Esophagus muscularis mucosa (tissue), 4 donors: ENCODE results near the gene PLCL1. TPM values are rescaled to one million over a fixed set of nuclear protein-coding genes. Genes with fewer than 3 reads are reported as not detected.

Source experiments
- DNase-seq: peaks from one replicate; pipeline ENCODE4 v3.0.0-alpha.2; 2017; ENCODE audit errors: extremely low spot score
- H3K27ac ChIP-seq, 4 donors: fragments of 200-600 bp; sonication (generic); replicated peaks in 1 of 4; 1 replicate in 3 of 4; 2 replicates in 1 of 4; pipeline ENCODE4 v1.5.1; 2016 to 2019; ENCODE audit warnings: mild to moderate bottlenecking in 1 of 4
- H3K27me3 ChIP-seq, 4 donors: fragments of 200-600 bp; sonication (generic); one replicate each; pipeline versions ENCODE4 v1.5.1 to v1.6.0; 2016 to 2019
- H3K36me3 ChIP-seq, 4 donors: fragments of 200-600 bp; sonication (generic); one replicate each; pipeline ENCODE4 v1.5.1; 2016 to 2019
- H3K4me1 ChIP-seq, 4 donors: fragments of 200-600 bp; sonication (generic); one replicate each; pipeline ENCODE4 v1.5.1; 2016 to 2019
- H3K4me3 ChIP-seq, 4 donors: fragments of 200-600 bp; sonication (generic); 1 replicate in 2 of 4; 2 replicates in 2 of 4; pipeline ENCODE4 v1.5.1; 2016 to 2019; ENCODE audit warnings: mild to moderate bottlenecking in 4 of 4, moderate library complexity in 1 of 4
- H3K9me3 ChIP-seq, 4 donors: fragments of 200-600 bp; sonication (generic); 1 replicate in 3 of 4; 2 replicates in 1 of 4; pipeline ENCODE4 v1.5.1; 2016 to 2019
- CTCF ChIP-seq, 3 experiments: fragments of 200-600 bp in 2 of 3; fragments of 450-650 bp in 1 of 3; sonication (generic) in 2 of 3; IDR thresholded peaks; one replicate each; pipeline ENCODE4 v1.5.1; 2017 to 2019; ENCODE audit warnings: antibody characterized with exemption in 3 of 3, mild to moderate bottlenecking in 2 of 3, moderate library complexity in 1 of 3
- EP300 ChIP-seq: sonication (generic); formaldehyde crosslinking; IDR thresholded peaks from one replicate; pipeline ENCODE4 v1.6.1; 2017; ENCODE audit warnings: antibody characterized with exemption
- POLR2A ChIP-seq: fragments of 450-650 bp; IDR thresholded peaks from one replicate; pipeline ENCODE4 v1.6.1; 2017; ENCODE audit warnings: antibody characterized with exemption, moderate library complexity, mild to moderate bottlenecking, low read depth
- POLR2AphosphoS5 ChIP-seq, 2 donors: sonication (generic); formaldehyde crosslinking; IDR thresholded peaks; one replicate each; pipeline ENCODE4 v1.6.1; 2017; ENCODE audit warnings: antibody characterized with exemption in 2 of 2
- WGBS: methylation state at CpG from one replicate; pipeline ENCODE4 v1.1.5; 2018; 5-methylcytosine and 5-hydroxymethylcytosine counted together
- intact Hi-C: fragments of 100-400 bp; cut with DNase I; formaldehyde crosslinking; loops from one replicate; pipeline ENCODE4 v1.15.1; 2023
- total RNA-seq, 4 donors: library from RNA; depleted of rRNA; stranded (reverse); fragments of >200 nt; gene quantifications; one replicate each; pipeline versions ENCODE4 v1.1.0 to v1.2.1, GENCODE V29; 2016

The PLCL1 gene
- total RNA-seq, 4 donors from 2014 or later = 67.3 to 86.2 (median 79.2) TPM

GRCh38 chr2:198129609-198130008 lies 325.2 kb downstream of the PLCL1 start:
- no peaks in the 10 kb centered on the region for H3K9me3 ChIP-seq
- H3K4me1 ChIP-seq = peaks cover 7 to 29% (median 19%) of the 10 kb centered on the region in 4 donors
- intact Hi-C loops = loop anchor here (5.0 kb wide), 1 partner anchor 168 kb away; no protein-coding TSS in a partner anchor
- no peak overlapping the region for H3K4me3 ChIP-seq
- no peak overlapping the region for H3K27ac ChIP-seq
- WGBS = 77% methylated on average over 5 of the region's 5 CpGs
- no peak for DNase-seq
- peaks cover 0 to 6% (median 0%) of the 10 kb centered on the region in 4 donors for H3K36me3 ChIP-seq
- TF ChIP-seq POLR2AphosphoS5 (IDR thresholded peaks at IDR 0.05) (no peak), POLR2A (no peak), CTCF (IDR thresholded peaks at IDR 0.05) (no peak), EP300 (no peak)
- H3K27me3 ChIP-seq = no peaks in the 10 kb centered on the region

- no peaks in the 10 kb centered on the region for H3K27me3 ChIP-seq
- WGBS = 87% methylated on average over 6 of the region's 6 CpGs
- no peak for DNase-seq
- H3K36me3 ChIP-seq = no peaks in the 10 kb centered on the region
- no peak overlapping the region for H3K4me3 ChIP-seq
- TF ChIP-seq POLR2AphosphoS5 (IDR thresholded peaks at IDR 0.05) = no peak
- TF ChIP-seq EP300 = no peak
- no peak for TF ChIP-seq CTCF (IDR thresholded peaks at IDR 0.05)
- no peak for TF ChIP-seq POLR2A
- H3K4me1 ChIP-seq = peaks cover 12 to 35% (median 23%) of the 10 kb centered on the region in 4 donors
- H3K9me3 ChIP-seq = no peaks in the 10 kb centered on the region
- intact Hi-C loops = loop anchor here (5.0 kb wide), 1 partner anchor 163 kb away; no protein-coding TSS in a partner anchor
- no peak overlapping the region for H3K27ac ChIP-seq
Measured at GRCh38 chr2:198134293-198134955, 330.0 kb downstream of the PLCL1 start.

- TF ChIP-seq CTCF (IDR thresholded peaks at IDR 0.05) = no peak
- no peak for TF ChIP-seq EP300
- no peak for TF ChIP-seq POLR2AphosphoS5 (IDR thresholded peaks at IDR 0.05)
- no peak for TF ChIP-seq POLR2A
- H3K27ac ChIP-seq = no peak overlapping the region
- peaks cover 12 to 28% (median 21%) of the 10 kb centered on the region in 4 donors for H3K4me1 ChIP-seq
- H3K9me3 ChIP-seq = no peaks in the 10 kb centered on the region
- H3K27me3 ChIP-seq = no peaks in the 10 kb centered on the region
- WGBS = 36% methylated on average over 2 of the region's 2 CpGs
- no peaks in the 10 kb centered on the region for H3K36me3 ChIP-seq
- intact Hi-C loops = no loop called here
- H3K4me3 ChIP-seq = no peak overlapping the region
- no peak for DNase-seq
Measured at GRCh38 chr2:198135481-198135934, 331.1 kb downstream of the PLCL1 start.

- no peak for DNase-seq
- Histone ChIP-seq H3K4me1 (peaks cover 12 to 28% (median 21%) of the 10 kb centered on the region in 4 donors), H3K36me3 (no peaks in the 10 kb centered on the region), H3K9me3 (no peaks in the 10 kb centered on the region), H3K27ac (no peak overlapping the region), H3K27me3 (no peaks in the 10 kb centered on the region), H3K4me3 (no peak overlapping the region)
- WGBS = 82% methylated on average over 2 of the region's 2 CpGs
- TF ChIP-seq EP300 (no peak), POLR2AphosphoS5 (IDR thresholded peaks at IDR 0.05) (no peak)
- intact Hi-C loops = no loop called here
Measured at GRCh38 chr2:198136142-198136541, 331.7 kb downstream of the PLCL1 start.

GRCh38 chr2:198137733-198138132 lies 333.3 kb downstream of the PLCL1 start:
- H3K27me3 ChIP-seq = no peaks in the 10 kb centered on the region
- no peak for DNase-seq
- TF ChIP-seq POLR2AphosphoS5 (IDR thresholded peaks at IDR 0.05) = no peak
- 90% methylated on average over 1 of the region's 1 CpG for WGBS
- H3K27ac ChIP-seq = no peak overlapping the region
- H3K36me3 ChIP-seq = no peaks in the 10 kb centered on the region
- no peaks in the 10 kb centered on the region for H3K9me3 ChIP-seq
- peaks cover 12 to 28% (median 21%) of the 10 kb centered on the region in 4 donors for H3K4me1 ChIP-seq
- no peak overlapping the region for H3K4me3 ChIP-seq
- intact Hi-C loops = no loop called here
